ENCODE measurements around the gene ERC2.

The ERC2 gene

DNA sequence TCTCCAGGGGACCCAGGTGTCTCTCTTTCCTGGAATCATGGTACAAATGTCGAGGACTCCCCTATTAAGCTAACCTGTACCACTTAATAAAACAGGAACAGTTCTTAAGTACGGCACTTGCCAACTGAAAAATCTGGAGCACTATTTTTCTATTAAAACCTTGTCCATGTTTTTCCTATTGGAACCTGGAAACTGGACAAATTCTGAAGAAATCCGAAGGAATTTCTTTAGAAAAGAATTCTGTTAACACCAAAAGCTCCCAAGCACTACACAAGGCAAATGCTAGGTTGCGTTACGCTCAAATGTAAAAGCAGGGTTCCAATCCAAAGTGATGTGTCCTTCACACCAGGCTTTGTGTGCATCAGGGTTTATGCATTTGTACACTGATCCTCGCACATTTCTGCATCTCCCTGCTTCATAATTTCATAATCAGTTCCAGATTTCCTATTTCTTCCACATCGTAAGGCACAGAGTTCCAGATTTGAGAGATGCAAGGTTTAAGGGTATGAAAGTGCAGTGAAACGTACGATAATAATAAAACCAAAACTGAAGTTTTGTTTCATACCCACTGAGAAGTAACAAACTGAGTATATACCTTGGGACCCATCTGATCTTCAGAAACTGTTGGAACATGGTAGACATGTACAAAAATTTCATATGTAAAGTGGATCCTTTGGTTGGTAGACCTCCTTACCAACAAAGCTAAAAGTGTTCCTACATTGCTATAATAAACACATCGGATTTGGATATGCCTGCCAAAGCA lies 849.0 kb downstream of the ERC2 start:
- DNase-seq (ENCODE audit: low read depth): no peak

DNA sequence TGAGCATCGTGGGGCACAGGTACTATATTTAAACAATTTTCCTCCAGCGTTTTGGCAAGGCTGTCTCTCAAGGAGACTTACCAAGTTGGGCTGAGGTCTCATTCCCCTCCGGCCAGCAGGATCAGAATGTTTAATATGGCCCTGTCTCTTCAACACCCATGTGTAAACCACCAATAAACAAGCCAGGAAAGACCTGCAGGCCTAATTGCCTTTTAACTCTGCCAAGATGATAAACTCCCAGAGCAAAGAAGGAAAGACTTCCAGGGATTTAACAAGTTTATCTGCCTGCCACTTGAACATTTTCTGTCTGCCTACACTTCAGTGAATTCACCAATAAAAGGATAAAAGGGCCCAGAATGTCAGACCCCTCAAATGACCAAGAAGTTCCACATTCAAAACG lies 850.9 kb downstream of the ERC2 start:
- no peak for DNase-seq (ENCODE audit: low read depth)

GRCh38 chr3:55616803-55617202 lies 851.5 kb downstream of the ERC2 start:
- no peak for DNase-seq (ENCODE audit: low read depth)

- DNase-seq (ENCODE audit: low read depth): no peak
Observed at GRCh38 chr3:55615694-55616295, 852.5 kb downstream of the ERC2 start.

- DNase-seq (ENCODE audit: low read depth): no peak
Observed at GRCh38 chr3:55615039-55615693, 853.1 kb downstream of the ERC2 start.

- no peak for DNase-seq (ENCODE audit: low read depth)
Observed at GRCh38 chr3:55611121-55611520, 857.1 kb downstream of the ERC2 start.

DNA sequence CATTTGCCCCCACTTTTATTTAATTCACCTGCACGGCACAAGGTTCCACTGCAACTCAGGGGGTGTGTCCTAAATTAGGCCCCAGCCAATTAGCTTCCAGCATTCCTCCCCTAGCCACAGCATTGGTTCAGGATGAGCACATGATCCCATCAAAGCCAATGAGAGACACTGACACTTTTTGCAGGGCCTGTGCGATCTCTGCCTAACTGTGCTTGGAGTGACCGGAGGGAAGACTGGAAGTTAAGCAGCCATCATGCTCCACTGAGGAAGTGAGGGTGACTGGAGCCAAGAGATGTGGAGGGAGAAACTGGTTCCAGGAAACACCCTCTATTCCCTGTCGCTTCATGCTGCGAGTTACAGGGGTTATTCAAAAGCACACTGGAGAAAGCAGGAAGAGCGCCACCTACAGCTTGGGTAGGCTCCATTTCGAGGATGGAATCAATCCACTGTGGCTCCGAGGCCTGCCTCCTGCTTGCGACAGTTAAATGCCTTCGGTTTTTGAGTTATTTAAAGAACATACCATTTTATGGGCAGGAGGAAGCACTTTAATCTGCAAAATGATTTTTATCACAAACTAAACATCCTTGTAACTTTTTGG lies 858.9 kb downstream of the ERC2 start:
- no peak for DNase-seq (ENCODE audit: low read depth)

GRCh38 chr3:55608301-55608937 lies 859.8 kb downstream of the ERC2 start:
- DNase-seq (ENCODE audit: low read depth): no peak

GRCh38 chr3:55607844-55608243 lies 860.4 kb downstream of the ERC2 start:
- no peak for DNase-seq (ENCODE audit: low read depth)

DNA sequence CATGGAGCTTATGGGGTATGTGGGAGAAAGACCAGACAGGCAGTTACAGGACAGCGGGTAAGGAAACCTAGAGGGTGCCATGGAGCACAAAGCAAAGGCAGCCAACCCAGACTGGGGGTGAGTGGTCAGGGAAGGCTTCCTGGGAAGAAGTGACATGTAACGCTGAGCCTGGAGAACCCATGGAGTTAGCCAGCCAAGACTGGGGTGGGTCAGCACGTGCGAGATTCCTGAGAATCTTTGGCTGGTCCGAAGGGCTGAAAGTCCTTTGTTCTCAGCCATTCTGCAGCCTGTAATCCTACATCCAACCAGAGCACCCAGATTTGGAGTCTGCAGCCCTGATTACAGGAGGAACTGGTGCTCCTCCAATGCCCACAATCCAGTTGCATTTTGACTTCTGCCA lies 861.1 kb downstream of the ERC2 start:
- DNase-seq (ENCODE audit: low read depth): no peak

- DNase-seq (ENCODE audit: low read depth): no peak
Observed at GRCh38 chr3:55605443-55606236, 862.6 kb downstream of the ERC2 start.

DNA sequence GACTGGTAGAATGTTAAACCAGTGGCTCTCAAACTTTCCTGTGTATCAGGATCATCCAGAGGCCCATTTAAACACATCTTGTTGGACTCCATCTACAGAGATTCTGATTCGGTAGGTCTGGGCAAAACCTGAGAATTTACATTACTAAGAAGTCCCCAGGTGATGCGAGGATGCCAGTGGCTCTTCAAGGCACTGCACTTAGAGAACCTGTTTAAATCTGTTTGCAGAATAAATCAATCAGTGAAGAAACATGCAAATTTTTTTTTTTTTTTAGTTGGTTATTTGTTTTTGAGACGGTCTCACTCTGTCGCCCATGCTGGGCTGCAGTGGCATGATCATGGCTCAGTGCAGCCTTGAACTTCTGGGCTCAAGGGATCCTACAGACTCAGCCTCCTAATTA lies 863.4 kb downstream of the ERC2 start:
- DNase-seq (ENCODE audit: low read depth): no peak

DNA sequence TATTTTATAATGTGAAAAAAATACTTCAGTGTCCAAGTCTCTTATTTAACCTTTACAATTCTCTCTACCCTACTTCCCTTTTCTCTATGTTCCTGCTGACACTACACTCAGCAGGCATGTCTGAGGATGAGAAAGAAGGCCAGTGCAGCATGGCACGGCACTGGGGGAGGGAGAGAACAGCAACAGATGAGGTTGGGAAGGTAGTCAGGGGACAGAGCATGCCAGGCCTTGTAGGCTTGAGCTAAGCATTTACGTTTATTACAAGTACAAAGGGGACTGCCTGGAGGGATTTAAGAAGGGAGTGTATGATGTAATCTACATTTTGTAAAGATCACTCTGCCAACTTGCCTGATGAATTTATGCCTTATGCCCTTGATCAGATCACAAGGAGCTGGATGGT lies 863.9 kb downstream of the ERC2 start:
- DNase-seq (ENCODE audit: low read depth): no peak

DNA sequence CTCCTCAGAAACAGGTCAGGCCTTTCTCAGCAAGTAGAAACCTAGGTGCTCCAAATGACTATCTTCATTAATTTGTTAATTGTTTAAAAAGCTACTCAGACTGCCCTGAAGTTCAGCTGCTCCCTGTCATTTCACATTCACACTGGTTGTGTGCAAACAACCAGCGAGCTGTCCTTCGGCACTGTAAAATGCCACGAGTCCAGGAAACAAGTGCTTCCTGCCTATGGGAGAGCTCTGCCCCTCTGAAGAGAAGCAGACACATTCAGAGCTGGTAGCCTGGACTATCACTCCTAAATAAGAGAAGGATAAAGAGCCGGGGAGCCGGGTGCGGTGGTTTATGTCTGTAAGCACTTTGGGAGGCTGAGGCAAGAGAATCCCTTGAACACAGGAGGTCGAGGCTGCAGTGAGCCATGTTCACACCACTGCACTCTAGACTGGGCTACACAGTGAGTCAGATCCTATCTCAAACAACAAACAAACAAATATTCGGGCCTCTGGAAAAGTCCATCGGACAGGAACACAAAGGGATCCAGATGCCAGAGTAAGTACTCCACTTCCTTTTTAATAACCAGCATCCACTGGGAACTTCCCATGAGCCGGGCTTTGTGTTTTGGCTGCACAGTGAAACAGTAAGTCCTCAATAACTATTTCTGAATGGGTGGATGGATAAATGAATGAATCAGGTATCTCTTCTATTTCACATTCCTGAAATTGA lies 866.7 kb downstream of the ERC2 start:
- no peak for DNase-seq (ENCODE audit: low read depth)

GRCh38 chr3:55598224-55598623 lies 870.0 kb downstream of the ERC2 start:
- DNase-seq (ENCODE audit: low read depth): no peak

DNA sequence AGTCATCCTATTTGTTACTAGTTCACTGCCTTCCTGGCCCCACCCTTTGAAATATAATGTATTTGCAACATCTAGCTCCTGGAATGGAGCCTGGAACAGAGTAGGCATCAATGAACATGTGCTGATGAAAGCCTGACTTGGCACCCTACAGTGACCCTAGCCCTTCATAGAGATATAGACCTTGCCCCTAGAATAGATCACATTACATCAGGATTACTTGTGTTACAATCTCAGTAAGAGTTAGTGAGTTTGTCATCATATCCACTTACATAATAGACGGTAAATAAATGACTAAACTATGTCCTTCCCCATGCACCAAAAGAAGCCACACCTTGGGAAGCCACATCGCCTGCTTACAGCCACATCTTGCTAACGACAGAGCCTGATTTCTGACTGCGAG lies 870.6 kb downstream of the ERC2 start:
- DNase-seq (ENCODE audit: low read depth): no peak

DNA sequence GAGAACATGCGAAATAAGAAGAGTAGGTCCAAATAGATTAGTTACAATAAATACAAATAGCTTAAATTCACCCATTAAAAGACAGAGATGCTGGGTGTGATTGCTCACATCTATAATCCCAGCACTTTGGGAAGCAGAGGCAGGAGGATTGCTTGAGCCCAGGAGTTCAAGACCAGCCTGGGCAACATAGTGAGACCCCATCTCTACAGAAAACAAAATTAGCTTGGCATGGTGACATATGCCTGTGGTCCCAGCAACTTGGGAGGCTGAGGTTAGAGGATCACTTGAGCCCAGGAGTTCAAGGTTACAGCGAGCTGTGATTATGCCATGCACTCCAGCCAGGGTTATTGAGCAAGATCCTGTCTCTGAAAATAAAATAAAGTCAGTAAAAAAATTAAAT lies 872.1 kb downstream of the ERC2 start:
- no peak for DNase-seq (ENCODE audit: low read depth)

DNA sequence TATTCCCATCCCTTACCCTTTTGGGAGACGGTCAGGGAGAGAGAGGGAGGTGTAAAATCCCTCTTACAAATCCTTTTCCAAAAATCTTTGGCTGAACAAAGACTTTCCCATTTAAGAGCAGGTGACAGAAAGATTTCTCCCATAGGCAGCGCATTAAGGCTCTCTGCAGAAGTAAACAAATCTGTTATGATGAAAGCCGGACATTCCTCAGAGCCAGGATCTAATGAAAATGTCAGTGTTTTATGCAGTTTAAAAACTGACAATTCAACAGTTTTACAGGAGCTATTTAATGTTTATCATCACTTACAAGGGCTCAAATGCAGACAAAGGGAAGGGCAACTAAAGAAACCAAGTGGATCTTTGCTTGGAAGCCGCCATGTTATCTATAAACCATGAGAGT lies 872.8 kb downstream of the ERC2 start:
- no peak for DNase-seq (ENCODE audit: low read depth)

- DNase-seq (ENCODE audit: low read depth): no peak
Observed at GRCh38 chr3:55592572-55592971, 875.7 kb downstream of the ERC2 start.

- DNase-seq (ENCODE audit: low read depth): no peak
Observed at GRCh38 chr3:55591888-55592287, 876.4 kb downstream of the ERC2 start.

GRCh38 chr3:55588146-55588765 lies 880.0 kb downstream of the ERC2 start:
- DNase-seq (ENCODE audit: low read depth): no peak
